Type B pancreatic cell (in vitro differentiated cells): ENCODE measurements around the gene COL4A2. TPM values are rescaled to one million over a fixed set of nuclear protein-coding genes. Genes with fewer than 3 reads are reported as not detected.

Source experiments
- DNase-seq: peaks from one replicate; pipeline ENCODE4 v3.0.0; 2021; ENCODE audit warnings: mixed read lengths; ENCODE audit not compliant: unreplicated experiment; ENCODE audit errors: extremely low spot score
- H3K27ac Mint-ChIP-seq: 2 replicates; pipeline ENCODE4 v1.8.0; 2021; ENCODE audit warnings: mild to moderate bottlenecking, mixed read lengths
- H3K27me3 Mint-ChIP-seq: 2 replicates; pipeline ENCODE4 v1.8.0; 2021; ENCODE audit warnings: mixed read lengths
- H3K36me3 Mint-ChIP-seq: 2 replicates; pipeline ENCODE4 v1.8.0; 2021; ENCODE audit warnings: mixed read lengths
- H3K4me1 Mint-ChIP-seq: one replicate; pipeline ENCODE4 v1.8.0; 2021; ENCODE audit warnings: mixed read lengths; ENCODE audit not compliant: unreplicated experiment
- H3K4me3 Mint-ChIP-seq: 2 replicates; pipeline ENCODE4 v1.8.0; 2021; ENCODE audit warnings: mild to moderate bottlenecking, mixed read lengths
- H3K9me3 Mint-ChIP-seq: 2 replicates; pipeline ENCODE4 v1.8.0; 2021; ENCODE audit warnings: mixed read lengths
- total RNA-seq: library from RNA; stranded (reverse); gene quantifications from 2 replicates; pipeline ENCODE4 v1.2.1, GENCODE V29; 2021; ENCODE audit warnings: low replicate concordance
- TF ChIP-seq, protein P1 (sequence below): fragments of 200-600 bp; sonication (generic); conservative IDR thresholded peaks from 2 replicates; pipeline ENCODE4 v1.5.0; 2021; ENCODE audit warnings: antibody characterized with exemption, mild to moderate bottlenecking

Gene COL4A2
- total RNA-seq, 1 donor from 2014 or later, result 145 TPM

DNA sequence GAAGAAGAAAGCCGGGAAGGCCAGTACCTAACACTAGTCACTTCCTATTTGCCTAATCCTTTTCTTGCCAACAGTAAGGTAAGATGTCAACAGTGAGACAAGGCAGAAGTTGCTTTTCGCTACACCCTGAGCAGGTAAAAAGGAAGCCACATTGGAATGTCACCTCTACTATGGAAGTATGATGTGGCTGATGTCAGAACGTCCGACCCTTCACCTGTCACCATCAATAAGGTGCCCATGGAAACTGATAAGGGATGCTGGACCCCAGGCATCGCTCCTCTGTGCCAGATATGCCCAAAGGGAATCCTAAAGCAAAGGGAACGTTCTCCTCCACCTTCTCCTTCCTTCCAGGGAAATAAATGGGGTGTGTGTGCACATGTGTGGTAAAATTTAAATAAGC lies 34.4 kb upstream of the COL4A2 start:
- H3K27me3 Mint-ChIP-seq, result peaks cover 3% of the 10 kb centered on the region
- H3K4me3 Mint-ChIP-seq, result no peak overlapping the region
- no peak for DNase-seq
- no peaks in the 10 kb centered on the region for H3K9me3 Mint-ChIP-seq
- H3K27ac Mint-ChIP-seq, result no peak overlapping the region
- TF ChIP-seq, protein P1, sequence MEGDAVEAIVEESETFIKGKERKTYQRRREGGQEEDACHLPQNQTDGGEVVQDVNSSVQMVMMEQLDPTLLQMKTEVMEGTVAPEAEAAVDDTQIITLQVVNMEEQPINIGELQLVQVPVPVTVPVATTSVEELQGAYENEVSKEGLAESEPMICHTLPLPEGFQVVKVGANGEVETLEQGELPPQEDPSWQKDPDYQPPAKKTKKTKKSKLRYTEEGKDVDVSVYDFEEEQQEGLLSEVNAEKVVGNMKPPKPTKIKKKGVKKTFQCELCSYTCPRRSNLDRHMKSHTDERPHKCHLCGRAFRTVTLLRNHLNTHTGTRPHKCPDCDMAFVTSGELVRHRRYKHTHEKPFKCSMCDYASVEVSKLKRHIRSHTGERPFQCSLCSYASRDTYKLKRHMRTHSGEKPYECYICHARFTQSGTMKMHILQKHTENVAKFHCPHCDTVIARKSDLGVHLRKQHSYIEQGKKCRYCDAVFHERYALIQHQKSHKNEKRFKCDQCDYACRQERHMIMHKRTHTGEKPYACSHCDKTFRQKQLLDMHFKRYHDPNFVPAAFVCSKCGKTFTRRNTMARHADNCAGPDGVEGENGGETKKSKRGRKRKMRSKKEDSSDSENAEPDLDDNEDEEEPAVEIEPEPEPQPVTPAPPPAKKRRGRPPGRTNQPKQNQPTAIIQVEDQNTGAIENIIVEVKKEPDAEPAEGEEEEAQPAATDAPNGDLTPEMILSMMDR, result no peak
- H3K4me1 Mint-ChIP-seq, result no peaks in the 10 kb centered on the region
- H3K36me3 Mint-ChIP-seq, result peaks cover 5% of the 10 kb centered on the region

DNA sequence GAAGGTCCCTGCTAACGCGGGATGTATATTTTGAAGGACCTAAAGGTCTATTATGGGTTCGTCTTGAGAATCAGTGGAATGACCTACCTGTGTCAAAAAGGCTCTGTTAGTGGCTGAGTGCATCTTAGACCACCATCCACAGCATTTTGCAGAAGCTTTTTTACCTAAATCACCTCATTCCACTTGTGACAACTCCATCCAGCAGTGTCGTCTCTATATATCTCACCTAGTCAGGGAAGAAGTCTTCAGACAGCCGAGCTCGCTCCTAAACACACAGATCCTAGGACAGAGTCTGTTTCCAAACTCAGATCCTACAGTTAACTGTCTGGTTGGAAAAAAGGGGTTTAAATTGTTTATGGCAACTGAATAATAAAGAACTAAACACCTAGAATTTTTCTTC lies 33.8 kb upstream of the COL4A2 start:
- H3K9me3 Mint-ChIP-seq, result no peaks in the 10 kb centered on the region
- H3K27me3 Mint-ChIP-seq, result peaks cover 3% of the 10 kb centered on the region
- no peak for DNase-seq
- no peaks in the 10 kb centered on the region for H3K4me1 Mint-ChIP-seq
- TF ChIP-seq, protein P1, result no peak
- H3K36me3 Mint-ChIP-seq, result peaks cover 5% of the 10 kb centered on the region
- H3K4me3 Mint-ChIP-seq, result no peak overlapping the region
- H3K27ac Mint-ChIP-seq, result no peak overlapping the region

DNA sequence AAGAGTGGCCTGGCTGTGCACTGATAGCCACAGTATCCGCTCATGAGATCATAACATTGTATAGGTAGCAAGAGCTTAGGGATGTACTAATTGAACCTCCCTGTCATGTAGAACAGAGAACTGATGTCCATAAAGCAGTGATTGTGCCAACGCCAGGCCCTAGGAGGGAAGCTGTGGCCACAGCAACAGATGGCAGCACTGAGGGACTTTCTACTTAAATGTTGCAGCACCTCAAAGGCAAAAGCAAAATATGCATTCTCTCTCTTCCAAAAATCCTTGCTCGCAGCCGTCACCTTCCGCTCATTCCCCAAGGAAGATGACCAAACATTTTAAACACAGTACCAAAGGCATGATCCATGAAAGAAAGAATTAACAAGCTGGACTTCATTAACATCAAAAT lies 32.4 kb upstream of the COL4A2 start:
- Mint-ChIP-seq H3K27ac (no peak overlapping the region), H3K36me3 (peaks cover 5% of the 10 kb centered on the region), H3K4me1 (no peaks in the 10 kb centered on the region), H3K27me3 (peaks cover 3% of the 10 kb centered on the region), H3K9me3 (no peaks in the 10 kb centered on the region), H3K4me3 (no peak overlapping the region)
- TF ChIP-seq, protein P1, result peak; percentile 18
- no peak for DNase-seq

DNA sequence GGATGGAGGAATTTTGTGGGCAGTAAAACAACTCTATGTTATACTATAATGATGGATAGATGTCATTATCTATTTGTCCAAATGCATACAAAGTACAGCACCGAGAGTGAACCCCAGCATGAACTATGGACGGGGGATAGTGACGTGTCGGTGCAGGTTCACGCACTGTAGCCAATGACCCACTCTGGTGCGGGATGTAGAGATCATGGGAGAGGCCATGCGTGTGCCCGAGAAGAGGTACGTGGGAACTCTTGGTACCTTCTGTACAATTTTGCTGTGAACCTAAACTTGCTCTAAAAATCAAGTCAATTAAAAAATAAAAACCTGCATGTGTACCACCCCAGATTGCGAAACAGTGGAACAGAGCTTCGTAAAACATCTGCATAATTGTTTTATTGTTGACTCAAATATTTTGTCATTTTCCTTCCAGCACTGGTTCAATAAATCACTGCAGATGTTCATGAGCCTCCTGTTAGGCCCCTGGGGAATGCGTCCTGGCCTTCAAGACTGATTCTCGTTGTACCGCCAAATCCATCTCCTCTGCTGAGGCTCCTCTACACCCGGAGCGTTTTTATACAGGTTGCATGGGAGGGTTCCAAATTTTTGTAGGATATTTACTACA lies 31.0 kb upstream of the COL4A2 start:
- DNase-seq, result no peak
- H3K4me3 Mint-ChIP-seq, result no peak overlapping the region
- no peaks in the 10 kb centered on the region for H3K9me3 Mint-ChIP-seq
- H3K4me1 Mint-ChIP-seq, result no peaks in the 10 kb centered on the region
- no peak overlapping the region for H3K27ac Mint-ChIP-seq
- H3K27me3 Mint-ChIP-seq, result no peaks in the 10 kb centered on the region
- TF ChIP-seq, protein P1, result no peak
- H3K36me3 Mint-ChIP-seq, result peaks cover 5% of the 10 kb centered on the region

DNA sequence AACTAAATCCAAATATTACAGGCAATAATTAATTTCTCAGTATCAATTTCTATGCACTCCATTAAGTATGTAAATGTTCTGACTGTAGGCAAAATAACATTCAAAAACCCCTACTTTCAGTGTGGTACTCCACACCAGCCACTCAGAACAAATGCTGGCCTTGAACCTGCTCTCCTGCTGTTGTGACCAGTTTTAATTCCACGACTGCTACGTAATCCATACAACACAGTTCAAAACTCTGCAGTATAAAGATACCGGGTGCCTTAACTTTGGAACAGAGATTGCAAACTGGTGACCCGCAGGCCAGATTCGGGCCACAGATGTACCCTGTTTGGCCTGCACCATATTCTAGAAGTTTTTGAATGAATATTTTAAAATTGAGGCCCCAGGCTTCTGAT lies 30.5 kb upstream of the COL4A2 start:
- Mint-ChIP-seq H3K27ac (no peak overlapping the region), H3K4me3 (no peak overlapping the region), H3K4me1 (no peaks in the 10 kb centered on the region), H3K27me3 (no peaks in the 10 kb centered on the region), H3K36me3 (peaks cover 5% of the 10 kb centered on the region), H3K9me3 (no peaks in the 10 kb centered on the region)
- TF ChIP-seq, protein P1, result no peak
- DNase-seq, result no peak
